Activated T-helper 2 cell treated with anti-CD3 and anti-CD28 coated beads, Interferon-gamma antibody, Interleukin-2, Interleukin-4, amounts not matched to agents 10 μg/mL and 5 μg/mL and 100 μg/mL, durations not matched to agents 14 hours and 24 hours and 36 hours (primary cell): Measurements from ENCODE around the gene ALK. TPM values are rescaled to one million over a fixed set of nuclear protein-coding genes. Genes with fewer than 3 reads are reported as not detected.

Experiments used
- DNase-seq: peaks from one replicate; pipeline ENCODE4 v3.0.0; 2021; ENCODE audit warnings: low spot score
- H3K27ac Mint-ChIP-seq: one replicate; pipeline ENCODE4 v1.8.0; 2021; ENCODE audit warnings: mixed read lengths
- H3K27me3 Mint-ChIP-seq: one replicate; pipeline ENCODE4 v1.8.0; 2021; ENCODE audit warnings: low read depth, mixed read lengths
- H3K36me3 Mint-ChIP-seq: one replicate; pipeline ENCODE4 v1.8.0; 2021; ENCODE audit warnings: low read depth, mixed read lengths
- H3K4me1 Mint-ChIP-seq: one replicate; pipeline ENCODE4 v1.8.0; 2021; ENCODE audit warnings: low read depth, mixed read lengths
- H3K4me3 Mint-ChIP-seq: one replicate; pipeline ENCODE4 v1.8.0; 2021; ENCODE audit warnings: low read depth, mild to moderate bottlenecking, moderate library complexity, mixed read lengths
- H3K9me3 Mint-ChIP-seq: one replicate; pipeline ENCODE4 v1.8.0; 2021; ENCODE audit warnings: mixed read lengths
- intact Hi-C: fragments of 100-400 bp; cut with micrococcal nuclease; formaldehyde crosslinking; loops from one replicate; pipeline ENCODE4 v1.15.1; 2023
- total RNA-seq: library from RNA; stranded (reverse); gene quantifications from 2 replicates; pipeline ENCODE4 v1.2.3, GENCODE V29; 2022

ALK gene
- total RNA-seq, 1 donor from 2014 or later: not detected

DNA sequence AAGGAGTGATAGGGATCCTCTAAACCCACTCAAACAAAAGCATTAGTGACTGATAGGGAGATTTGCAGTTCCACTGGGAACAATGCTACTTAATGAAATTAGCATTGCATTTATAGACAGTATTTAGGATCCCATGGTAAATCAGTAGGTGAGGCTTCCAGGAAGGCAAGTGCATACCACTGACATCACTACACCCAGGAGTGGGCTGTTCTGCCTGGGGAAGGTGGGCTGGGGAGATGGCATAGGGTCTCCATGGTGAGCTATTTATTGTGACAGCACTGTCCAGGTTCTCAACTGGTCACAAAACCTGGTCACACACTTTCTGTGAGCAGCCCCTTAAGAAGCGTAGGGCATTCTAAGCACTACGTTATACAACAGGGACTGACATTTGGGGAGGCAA, 262.2 kb downstream of the ALK start:
- H3K27ac Mint-ChIP-seq: no peak overlapping the region
- no peak for DNase-seq
- H3K27me3 Mint-ChIP-seq: no peaks in the 10 kb centered on the region
- no peaks in the 10 kb centered on the region for H3K36me3 Mint-ChIP-seq
- no peak overlapping the region for H3K4me3 Mint-ChIP-seq
- intact Hi-C loops: no loop called here
- H3K9me3 Mint-ChIP-seq: no peaks in the 10 kb centered on the region
- no peaks in the 10 kb centered on the region for H3K4me1 Mint-ChIP-seq

DNA sequence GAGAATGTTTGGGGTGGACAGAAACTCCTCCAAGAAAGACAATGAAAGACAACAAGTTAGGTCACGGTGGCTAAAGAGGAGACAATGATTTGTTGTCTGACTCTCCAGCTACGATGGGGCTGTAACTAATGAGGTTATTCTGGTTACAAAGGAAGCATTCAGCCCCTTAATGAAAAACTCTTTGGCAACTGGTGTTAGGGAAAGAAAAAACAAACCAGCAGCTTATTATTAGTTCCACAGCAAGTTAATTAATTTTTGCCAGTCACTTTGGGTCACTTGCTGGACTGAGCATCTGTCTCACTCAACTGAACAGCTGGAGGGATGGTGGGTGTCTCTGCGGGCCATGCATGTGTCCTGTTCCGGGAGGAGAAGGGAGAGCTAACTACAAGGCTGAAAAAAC, 263.7 kb downstream of the ALK start:
- intact Hi-C loops: no loop called here
- H3K4me1 Mint-ChIP-seq: no peaks in the 10 kb centered on the region
- H3K36me3 Mint-ChIP-seq: no peaks in the 10 kb centered on the region
- no peak overlapping the region for H3K4me3 Mint-ChIP-seq
- no peak for DNase-seq
- H3K27me3 Mint-ChIP-seq: no peaks in the 10 kb centered on the region
- H3K27ac Mint-ChIP-seq: no peak overlapping the region
- no peaks in the 10 kb centered on the region for H3K9me3 Mint-ChIP-seq

DNA sequence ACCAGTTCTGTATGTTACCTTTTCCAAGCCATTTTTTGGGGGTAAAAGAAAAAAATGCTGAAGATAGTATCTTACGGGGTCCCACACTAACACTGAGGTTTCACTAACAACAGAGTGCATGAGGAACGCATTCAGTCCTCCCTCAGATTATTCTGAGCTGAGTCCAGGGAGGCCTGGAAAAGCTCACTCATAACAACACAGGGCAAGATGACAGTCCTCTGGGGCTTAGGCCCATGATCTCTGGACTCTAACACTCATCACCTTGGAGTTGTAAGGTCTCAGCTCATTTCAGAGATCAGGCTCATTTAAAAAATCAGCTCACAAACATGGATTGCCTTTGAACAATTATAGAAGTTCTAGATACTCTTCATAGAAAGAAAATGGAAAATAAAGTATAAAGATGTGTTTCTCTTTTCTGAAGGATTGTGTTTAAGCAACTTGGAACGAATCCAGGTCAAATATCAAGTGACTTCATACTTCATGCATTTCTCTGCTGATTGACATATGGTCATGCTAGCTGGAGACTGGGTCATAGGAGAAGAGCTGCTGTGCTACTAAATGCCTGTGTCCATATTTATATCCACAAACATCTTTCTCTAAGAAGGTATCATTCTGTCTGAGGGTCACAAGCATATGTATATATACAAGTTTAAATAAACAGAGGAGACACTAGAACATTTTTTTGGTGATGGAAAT, 265.8 kb downstream of the ALK start:
- H3K4me3 Mint-ChIP-seq: no peak overlapping the region
- H3K27ac Mint-ChIP-seq: no peak overlapping the region
- intact Hi-C loops: no loop called here
- DNase-seq: no peak
- no peaks in the 10 kb centered on the region for H3K27me3 Mint-ChIP-seq
- no peaks in the 10 kb centered on the region for H3K36me3 Mint-ChIP-seq
- no peaks in the 10 kb centered on the region for H3K9me3 Mint-ChIP-seq
- H3K4me1 Mint-ChIP-seq: no peaks in the 10 kb centered on the region

DNA sequence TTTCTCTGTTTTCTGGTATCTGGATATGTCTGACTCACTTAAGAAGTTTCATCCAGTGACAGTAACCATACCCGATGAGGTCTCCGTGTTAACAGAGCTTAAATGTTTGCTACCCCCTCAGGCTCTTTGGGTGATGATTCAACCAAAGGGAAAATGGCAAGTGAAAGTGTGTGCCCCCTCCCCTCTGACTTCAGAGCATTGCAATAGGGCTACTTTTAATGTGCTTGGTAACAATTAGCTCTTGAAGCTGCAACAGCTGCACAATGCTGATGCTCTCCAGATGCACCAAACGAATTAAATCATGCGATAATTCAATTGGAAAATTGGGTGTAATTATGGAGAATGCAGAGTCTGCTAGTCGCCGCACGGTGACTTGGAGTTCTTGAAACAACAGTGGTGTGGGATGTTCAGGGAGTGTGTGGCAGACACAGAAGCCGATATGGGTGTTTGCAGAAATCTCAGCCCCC, 270.7 kb downstream of the ALK start:
- H3K27me3 Mint-ChIP-seq: no peaks in the 10 kb centered on the region
- intact Hi-C loops: no loop called here
- peaks cover 10% of the 10 kb centered on the region for H3K9me3 Mint-ChIP-seq
- DNase-seq: no peak
- no peak overlapping the region for H3K4me3 Mint-ChIP-seq
- H3K4me1 Mint-ChIP-seq: no peaks in the 10 kb centered on the region
- H3K36me3 Mint-ChIP-seq: no peaks in the 10 kb centered on the region
- H3K27ac Mint-ChIP-seq: no peak overlapping the region

GRCh38 chr2:29644949-29645348, 276.4 kb downstream of the ALK start:
- H3K4me1 Mint-ChIP-seq: no peaks in the 10 kb centered on the region
- peaks cover 10% of the 10 kb centered on the region for H3K9me3 Mint-ChIP-seq
- intact Hi-C loops: no loop called here
- no peaks in the 10 kb centered on the region for H3K27me3 Mint-ChIP-seq
- no peaks in the 10 kb centered on the region for H3K36me3 Mint-ChIP-seq
- H3K27ac Mint-ChIP-seq: no peak overlapping the region
- DNase-seq: no peak
- no peak overlapping the region for H3K4me3 Mint-ChIP-seq

DNA sequence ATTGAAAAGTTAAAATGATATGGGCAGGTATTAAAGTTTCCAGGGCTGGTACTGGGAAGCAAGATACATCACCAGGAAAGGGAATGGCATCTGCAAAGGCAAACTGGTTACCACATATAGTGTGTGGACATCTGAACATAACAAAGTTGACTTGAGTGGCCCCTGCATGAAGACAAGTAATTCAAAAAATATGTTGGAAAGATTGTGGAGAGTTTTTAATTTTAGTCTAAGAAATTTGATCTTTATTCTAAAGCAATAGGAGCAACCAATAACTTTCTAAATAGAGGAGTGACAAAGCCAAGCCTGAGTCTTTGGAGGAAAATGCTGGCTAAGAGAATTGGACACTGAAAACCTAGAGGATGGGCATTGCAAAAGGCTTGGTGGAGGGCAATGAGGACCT, 278.2 kb downstream of the ALK start:
- DNase-seq: no peak
- Mint-ChIP-seq H3K4me3 (no peak overlapping the region), H3K27ac (no peak overlapping the region), H3K36me3 (no peaks in the 10 kb centered on the region), H3K27me3 (no peaks in the 10 kb centered on the region), H3K4me1 (no peaks in the 10 kb centered on the region), H3K9me3 (no peaks in the 10 kb centered on the region)
- intact Hi-C loops: no loop called here

GRCh38 chr2:29640360-29640759, 281.0 kb downstream of the ALK start:
- H3K9me3 Mint-ChIP-seq: no peaks in the 10 kb centered on the region
- H3K4me1 Mint-ChIP-seq: no peaks in the 10 kb centered on the region
- intact Hi-C loops: no loop called here
- DNase-seq: no peak
- H3K4me3 Mint-ChIP-seq: no peak overlapping the region
- no peaks in the 10 kb centered on the region for H3K36me3 Mint-ChIP-seq
- no peak overlapping the region for H3K27ac Mint-ChIP-seq
- H3K27me3 Mint-ChIP-seq: peaks cover 3% of the 10 kb centered on the region

- intact Hi-C loops: no loop called here
- Mint-ChIP-seq H3K27me3 (peaks cover 3% of the 10 kb centered on the region), H3K9me3 (no peaks in the 10 kb centered on the region), H3K36me3 (no peaks in the 10 kb centered on the region), H3K4me1 (no peaks in the 10 kb centered on the region), H3K4me3 (no peak overlapping the region), H3K27ac (no peak overlapping the region)
- DNase-seq: no peak
These were observed 282.7 kb downstream of the ALK start for GRCh38 chr2:29638641-29639040.

- Mint-ChIP-seq H3K27me3 (peaks cover 6% of the 10 kb centered on the region), H3K27ac (no peak overlapping the region), H3K4me3 (no peak overlapping the region), H3K4me1 (no peaks in the 10 kb centered on the region), H3K9me3 (no peaks in the 10 kb centered on the region), H3K36me3 (no peaks in the 10 kb centered on the region)
- DNase-seq: no peak
- intact Hi-C loops: no loop called here
These were observed 286.5 kb downstream of the ALK start for GRCh38 chr2:29634916-29635315.

DNA sequence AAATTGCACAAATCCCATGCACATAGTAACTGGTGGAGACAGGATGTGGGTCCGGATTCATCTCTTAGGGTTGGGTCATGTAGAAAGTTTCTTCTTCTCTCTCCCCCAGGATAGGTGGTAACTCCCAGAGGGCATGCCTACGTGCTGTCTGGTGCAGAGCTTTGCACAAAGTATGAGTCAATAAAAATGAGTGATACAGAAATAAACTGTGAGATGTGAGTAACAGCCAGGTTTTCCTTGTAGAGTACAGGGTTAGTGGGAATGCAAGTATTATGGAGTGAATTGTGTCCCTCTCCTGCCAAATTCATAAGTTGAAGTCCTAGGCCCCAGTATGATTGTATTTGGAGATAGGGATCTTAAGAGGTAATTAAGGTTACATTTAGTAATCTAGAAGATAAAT, 289.4 kb downstream of the ALK start:
- no peaks in the 10 kb centered on the region for H3K36me3 Mint-ChIP-seq
- no peak overlapping the region for H3K27ac Mint-ChIP-seq
- no peaks in the 10 kb centered on the region for H3K4me1 Mint-ChIP-seq
- peaks cover 6% of the 10 kb centered on the region for H3K27me3 Mint-ChIP-seq
- no peak for DNase-seq
- no peaks in the 10 kb centered on the region for H3K9me3 Mint-ChIP-seq
- intact Hi-C loops: no loop called here
- no peak overlapping the region for H3K4me3 Mint-ChIP-seq

- no peak overlapping the region for H3K27ac Mint-ChIP-seq
- H3K9me3 Mint-ChIP-seq: no peaks in the 10 kb centered on the region
These were observed 291.9 kb downstream of the ALK start for GRCh38 chr2:29629495-29629894.

DNA sequence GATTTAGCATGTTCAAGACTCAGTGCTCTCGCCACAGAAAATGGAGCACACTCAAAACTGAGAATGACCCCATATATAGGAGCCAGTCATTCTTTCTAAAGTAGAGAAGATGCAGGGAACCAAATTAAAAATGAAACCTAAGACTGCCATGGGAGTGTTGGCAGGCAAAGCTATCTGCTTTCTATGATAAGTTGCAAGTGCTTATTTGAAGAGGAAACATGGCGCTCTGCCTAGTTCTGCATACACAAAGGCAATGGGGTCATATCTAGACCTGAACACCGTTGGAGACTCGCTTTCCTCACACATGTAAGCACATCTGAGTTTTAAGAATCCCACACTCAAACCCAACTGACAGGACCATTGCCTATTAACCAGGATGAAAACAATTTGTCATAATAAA, 292.5 kb downstream of the ALK start:
- Mint-ChIP-seq H3K9me3 (no peaks in the 10 kb centered on the region), H3K27me3 (peaks cover 5% of the 10 kb centered on the region), H3K27ac (no peak overlapping the region), H3K36me3 (no peaks in the 10 kb centered on the region), H3K4me3 (no peak overlapping the region), H3K4me1 (no peaks in the 10 kb centered on the region)
- intact Hi-C loops: no loop called here
- no peak for DNase-seq

More at GRCh38 chr2:29629495-29629894, 291.9 kb downstream of the ALK start:
- H3K4me1 Mint-ChIP-seq: no peaks in the 10 kb centered on the region
- intact Hi-C loops: no loop called here
- H3K27me3 Mint-ChIP-seq: peaks cover 5% of the 10 kb centered on the region
- H3K4me3 Mint-ChIP-seq: no peak overlapping the region
- DNase-seq: no peak
- H3K36me3 Mint-ChIP-seq: no peaks in the 10 kb centered on the region

GRCh38 chr2:29628108-29628745, 293.2 kb downstream of the ALK start:
- no peak overlapping the region for H3K4me3 Mint-ChIP-seq
- no peaks in the 10 kb centered on the region for H3K36me3 Mint-ChIP-seq
- H3K4me1 Mint-ChIP-seq: no peaks in the 10 kb centered on the region
- no peak overlapping the region for H3K27ac Mint-ChIP-seq
- DNase-seq: no peak
- intact Hi-C loops: no loop called here
- peaks cover 4% of the 10 kb centered on the region for H3K27me3 Mint-ChIP-seq
- H3K9me3 Mint-ChIP-seq: no peaks in the 10 kb centered on the region
